Liver (tissue), 3 donors: ENCODE data around the gene CCKAR.

ENCODE experiments used
- FOXA1 ChIP-seq: IDR thresholded peaks from 2 replicates; pipeline ENCODE4 v1.6.1; 2016; ENCODE audit warnings: antibody characterized with exemption
- SP1 ChIP-seq: IDR thresholded peaks from 2 replicates; pipeline ENCODE4 v1.6.1; 2018; ENCODE audit warnings: antibody characterized with exemption, mild to moderate bottlenecking
- TAF1 ChIP-seq: conservative IDR thresholded peaks from 2 replicates; pipeline ENCODE4 v1.6.1; 2016; ENCODE audit warnings: antibody characterized with exemption, mild to moderate bottlenecking
- TF ChIP-seq, protein P1 (sequence below): fragments of 150-350 bp; IDR thresholded peaks from 2 replicates; pipeline ENCODE4 v1.5.1; 2017; ENCODE audit warnings: improper control_type of control experiment, low read depth, low read length; ENCODE audit not compliant: missing input control
- TF ChIP-seq, protein P2 (sequence below): IDR thresholded peaks from 2 replicates; pipeline ENCODE4 v1.6.1; 2016; ENCODE audit warnings: antibody characterized with exemption
- TF ChIP-seq, protein P3 (sequence below): IDR thresholded peaks from 2 replicates; pipeline ENCODE4 v1.6.1; 2016; ENCODE audit warnings: antibody characterized with exemption
- TF ChIP-seq, protein P4 (sequence below): IDR thresholded peaks from 2 replicates; pipeline ENCODE4 v1.6.1; 2016; ENCODE audit warnings: antibody characterized with exemption, mild to moderate bottlenecking
- donor health status: healthy.
- donor health status: healthy.

DNA sequence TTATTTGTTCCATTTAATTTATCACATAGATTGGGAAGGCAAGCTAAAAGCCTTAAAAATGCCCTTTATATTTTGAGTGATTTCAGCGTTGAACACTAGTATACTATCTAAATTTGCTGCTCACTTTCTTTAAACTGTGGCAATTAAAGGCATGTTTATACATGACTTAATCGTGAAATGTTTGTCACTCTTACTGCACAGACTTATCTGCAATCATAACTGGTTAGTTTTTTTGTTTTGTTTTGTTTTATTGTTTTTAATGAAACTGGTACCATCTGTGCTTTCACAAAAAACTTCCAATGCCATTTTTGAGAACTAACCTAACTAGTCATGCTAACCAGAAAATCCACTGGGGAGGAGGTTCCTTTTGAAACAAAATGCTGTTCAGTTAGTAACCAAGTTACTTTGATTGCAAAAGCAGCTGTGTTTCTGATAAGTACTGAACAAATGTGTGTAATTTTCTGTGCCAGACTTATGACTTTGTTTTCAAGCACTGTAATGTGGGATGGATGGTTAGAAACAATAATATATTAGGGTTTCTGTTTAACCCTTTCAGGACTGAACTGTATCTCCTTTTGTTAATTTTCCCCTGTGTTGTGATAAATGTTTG, 56.1 kb downstream of the CCKAR start:
- TF ChIP-seq, protein P1, sequence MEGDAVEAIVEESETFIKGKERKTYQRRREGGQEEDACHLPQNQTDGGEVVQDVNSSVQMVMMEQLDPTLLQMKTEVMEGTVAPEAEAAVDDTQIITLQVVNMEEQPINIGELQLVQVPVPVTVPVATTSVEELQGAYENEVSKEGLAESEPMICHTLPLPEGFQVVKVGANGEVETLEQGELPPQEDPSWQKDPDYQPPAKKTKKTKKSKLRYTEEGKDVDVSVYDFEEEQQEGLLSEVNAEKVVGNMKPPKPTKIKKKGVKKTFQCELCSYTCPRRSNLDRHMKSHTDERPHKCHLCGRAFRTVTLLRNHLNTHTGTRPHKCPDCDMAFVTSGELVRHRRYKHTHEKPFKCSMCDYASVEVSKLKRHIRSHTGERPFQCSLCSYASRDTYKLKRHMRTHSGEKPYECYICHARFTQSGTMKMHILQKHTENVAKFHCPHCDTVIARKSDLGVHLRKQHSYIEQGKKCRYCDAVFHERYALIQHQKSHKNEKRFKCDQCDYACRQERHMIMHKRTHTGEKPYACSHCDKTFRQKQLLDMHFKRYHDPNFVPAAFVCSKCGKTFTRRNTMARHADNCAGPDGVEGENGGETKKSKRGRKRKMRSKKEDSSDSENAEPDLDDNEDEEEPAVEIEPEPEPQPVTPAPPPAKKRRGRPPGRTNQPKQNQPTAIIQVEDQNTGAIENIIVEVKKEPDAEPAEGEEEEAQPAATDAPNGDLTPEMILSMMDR: no peak
- TF ChIP-seq TAF1: no peak
- TF ChIP-seq SP1: no peak
- TF ChIP-seq, protein P2, sequence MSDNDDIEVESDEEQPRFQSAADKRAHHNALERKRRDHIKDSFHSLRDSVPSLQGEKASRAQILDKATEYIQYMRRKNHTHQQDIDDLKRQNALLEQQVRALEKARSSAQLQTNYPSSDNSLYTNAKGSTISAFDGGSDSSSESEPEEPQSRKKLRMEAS: no peak
- TF ChIP-seq, protein P3, sequence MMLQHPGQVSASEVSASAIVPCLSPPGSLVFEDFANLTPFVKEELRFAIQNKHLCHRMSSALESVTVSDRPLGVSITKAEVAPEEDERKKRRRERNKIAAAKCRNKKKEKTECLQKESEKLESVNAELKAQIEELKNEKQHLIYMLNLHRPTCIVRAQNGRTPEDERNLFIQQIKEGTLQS: no peak
- TF ChIP-seq, protein P4, sequence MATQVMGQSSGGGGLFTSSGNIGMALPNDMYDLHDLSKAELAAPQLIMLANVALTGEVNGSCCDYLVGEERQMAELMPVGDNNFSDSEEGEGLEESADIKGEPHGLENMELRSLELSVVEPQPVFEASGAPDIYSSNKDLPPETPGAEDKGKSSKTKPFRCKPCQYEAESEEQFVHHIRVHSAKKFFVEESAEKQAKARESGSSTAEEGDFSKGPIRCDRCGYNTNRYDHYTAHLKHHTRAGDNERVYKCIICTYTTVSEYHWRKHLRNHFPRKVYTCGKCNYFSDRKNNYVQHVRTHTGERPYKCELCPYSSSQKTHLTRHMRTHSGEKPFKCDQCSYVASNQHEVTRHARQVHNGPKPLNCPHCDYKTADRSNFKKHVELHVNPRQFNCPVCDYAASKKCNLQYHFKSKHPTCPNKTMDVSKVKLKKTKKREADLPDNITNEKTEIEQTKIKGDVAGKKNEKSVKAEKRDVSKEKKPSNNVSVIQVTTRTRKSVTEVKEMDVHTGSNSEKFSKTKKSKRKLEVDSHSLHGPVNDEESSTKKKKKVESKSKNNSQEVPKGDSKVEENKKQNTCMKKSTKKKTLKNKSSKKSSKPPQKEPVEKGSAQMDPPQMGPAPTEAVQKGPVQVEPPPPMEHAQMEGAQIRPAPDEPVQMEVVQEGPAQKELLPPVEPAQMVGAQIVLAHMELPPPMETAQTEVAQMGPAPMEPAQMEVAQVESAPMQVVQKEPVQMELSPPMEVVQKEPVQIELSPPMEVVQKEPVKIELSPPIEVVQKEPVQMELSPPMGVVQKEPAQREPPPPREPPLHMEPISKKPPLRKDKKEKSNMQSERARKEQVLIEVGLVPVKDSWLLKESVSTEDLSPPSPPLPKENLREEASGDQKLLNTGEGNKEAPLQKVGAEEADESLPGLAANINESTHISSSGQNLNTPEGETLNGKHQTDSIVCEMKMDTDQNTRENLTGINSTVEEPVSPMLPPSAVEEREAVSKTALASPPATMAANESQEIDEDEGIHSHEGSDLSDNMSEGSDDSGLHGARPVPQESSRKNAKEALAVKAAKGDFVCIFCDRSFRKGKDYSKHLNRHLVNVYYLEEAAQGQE: no peak
- TF ChIP-seq FOXA1: no peak
